HepG2 (cell line): ENCODE data around the gene TSPAN8.

Source experiments
- CTCF ChIP-seq: sonication (generic); formaldehyde crosslinking; IDR thresholded peaks from 2 replicates; pipeline ENCODE4 v1.5.0; 2020; ENCODE audit warnings: mild to moderate bottlenecking, missing genetic modification reagents, moderate library complexity
- GRHL1 ChIP-seq: sonication (generic); formaldehyde crosslinking; conservative IDR thresholded peaks from 2 replicates; pipeline ENCODE4 v1.8.0; 2022; ENCODE audit warnings: missing genetic modification reagents
- IRX3 ChIP-seq: sonication (generic); formaldehyde crosslinking; IDR thresholded peaks from 2 replicates; pipeline ENCODE4 v1.8.1; 2023; ENCODE audit warnings: mild to moderate bottlenecking, low read depth, missing genetic modification reagents, borderline replicate concordance
- MYNN ChIP-seq: sonication (generic); formaldehyde crosslinking; IDR thresholded peaks from 2 replicates; pipeline ENCODE4 v1.4.0; 2020; ENCODE audit warnings: mild to moderate bottlenecking, low read depth, missing genetic modification reagents
- NONO ChIP-seq, 2 experiments: fragments of 450-650 bp in 1 of 2; sonication (generic) in 1 of 2; formaldehyde crosslinking in 1 of 2; IDR thresholded peaks in 1 of 2; conservative IDR thresholded peaks in 1 of 2; 2 replicates each; pipeline versions ENCODE4 v1.6.1 to v1.8.0; 2017 to 2022; ENCODE audit warnings: mild to moderate bottlenecking in 1 of 2, missing genetic modification reagents in 1 of 2, moderate library complexity in 1 of 2
- PHF21A ChIP-seq: sonication (generic); formaldehyde crosslinking; IDR thresholded peaks from 2 replicates; pipeline ENCODE4 v1.5.0; 2020; ENCODE audit warnings: mild to moderate bottlenecking, missing genetic modification reagents
- ZNF10 ChIP-seq: sonication (generic); formaldehyde crosslinking; IDR thresholded peaks from 2 replicates; pipeline ENCODE4 v1.4.0; 2020; ENCODE audit warnings: mild to moderate bottlenecking, low read depth, missing genetic modification reagents, borderline replicate concordance
- ZNF841 ChIP-seq: sonication (generic); formaldehyde crosslinking; IDR thresholded peaks from 2 replicates; pipeline ENCODE4 v1.8.1; 2023; ENCODE audit warnings: missing genetic modification reagents, borderline replicate concordance

GRCh38 chr12:71105956-71106355 lies 51.8 kb downstream of the TSPAN8 start:
- TF ChIP-seq NONO (IDR thresholded peaks at IDR 0.05) (no peak), NONO (CRISPR knock-in tag; conservative IDR thresholded peaks at IDR 0.05) (no peak), MYNN (CRISPR knock-in tag) (no peak), ZNF841 (CRISPR knock-in tag) (no peak), CTCF (CRISPR knock-in tag) (no peak), PHF21A (CRISPR knock-in tag) (no peak), IRX3 (CRISPR knock-in tag) (no peak), GRHL1 (CRISPR knock-in tag) (no peak), ZNF10 (CRISPR knock-in tag) (no peak)
